ENCODE data around the gene TMEM175.

GRCh38 chr4:965766-966134 lies 33.5 kb downstream of the TMEM175 start:
- TF ChIP-seq CTCF (IDR thresholded peaks at IDR 0.05; ENCODE audit: low read depth, low read length): no peak
- TF ChIP-seq EZH2phosphoT487 (IDR thresholded peaks at IDR 0.05; ENCODE audit: low read depth): no peak
